HFF-Myc (cell line): ENCODE results near the gene UROC1.
A peak's percentile ranks its signal among the peaks of the same experiment; 100 is the strongest.

Experiments used
- DNase-seq: peaks from one replicate; pipeline ENCODE4 v3.0.0-alpha.2; 2011; ENCODE audit warnings: low read depth; ENCODE audit errors: extremely low read depth
- H3K4me3 ChIP-seq: replicated peaks from 2 replicates; pipeline ENCODE4 v1.5.1; 2011; ENCODE audit warnings: low read depth, mild to moderate bottlenecking, control low read depth, low read length
- TF ChIP-seq, protein P1 (sequence below): IDR thresholded peaks from 2 replicates; pipeline ENCODE4 v1.5.1; 2012; ENCODE audit warnings: mild to moderate bottlenecking, low read depth, low read length, control low read depth; ENCODE audit errors: missing control alignments

The UROC1 gene

DNA sequence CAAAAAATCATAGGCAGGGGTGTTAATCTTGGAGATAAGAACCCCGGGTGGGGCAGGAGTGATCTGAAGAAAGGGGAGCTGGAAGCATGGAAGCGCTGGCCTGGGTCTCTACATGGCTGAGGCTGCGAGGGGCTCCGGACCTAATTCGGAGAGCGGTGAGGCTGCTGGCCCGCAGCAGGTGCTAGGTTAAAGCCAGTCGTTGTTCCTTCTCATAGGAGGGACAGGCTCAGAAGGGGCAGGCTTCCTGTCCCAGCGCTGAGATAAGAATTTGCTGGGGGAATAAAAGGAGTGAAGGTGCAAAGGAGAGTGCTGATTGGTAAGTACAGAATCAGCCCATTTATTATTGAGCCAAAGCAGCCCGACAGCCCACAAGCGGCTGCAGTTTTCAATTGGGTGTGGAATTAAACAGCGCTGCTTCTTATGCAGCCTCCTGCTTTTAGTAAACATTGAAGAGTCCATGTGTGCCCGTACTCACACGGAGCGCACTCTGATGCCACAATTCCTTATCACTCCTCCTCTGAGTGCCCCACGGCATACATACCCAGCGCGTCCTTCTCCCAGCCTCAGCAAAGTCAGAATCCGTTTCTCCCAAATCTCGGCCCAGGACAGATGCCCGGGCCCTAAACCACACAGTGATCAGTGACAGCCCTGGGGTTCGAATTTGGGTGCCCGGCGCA is 23.5 kb upstream of the UROC1 start:
- DNase-seq: no peak
- TF ChIP-seq, protein P1, sequence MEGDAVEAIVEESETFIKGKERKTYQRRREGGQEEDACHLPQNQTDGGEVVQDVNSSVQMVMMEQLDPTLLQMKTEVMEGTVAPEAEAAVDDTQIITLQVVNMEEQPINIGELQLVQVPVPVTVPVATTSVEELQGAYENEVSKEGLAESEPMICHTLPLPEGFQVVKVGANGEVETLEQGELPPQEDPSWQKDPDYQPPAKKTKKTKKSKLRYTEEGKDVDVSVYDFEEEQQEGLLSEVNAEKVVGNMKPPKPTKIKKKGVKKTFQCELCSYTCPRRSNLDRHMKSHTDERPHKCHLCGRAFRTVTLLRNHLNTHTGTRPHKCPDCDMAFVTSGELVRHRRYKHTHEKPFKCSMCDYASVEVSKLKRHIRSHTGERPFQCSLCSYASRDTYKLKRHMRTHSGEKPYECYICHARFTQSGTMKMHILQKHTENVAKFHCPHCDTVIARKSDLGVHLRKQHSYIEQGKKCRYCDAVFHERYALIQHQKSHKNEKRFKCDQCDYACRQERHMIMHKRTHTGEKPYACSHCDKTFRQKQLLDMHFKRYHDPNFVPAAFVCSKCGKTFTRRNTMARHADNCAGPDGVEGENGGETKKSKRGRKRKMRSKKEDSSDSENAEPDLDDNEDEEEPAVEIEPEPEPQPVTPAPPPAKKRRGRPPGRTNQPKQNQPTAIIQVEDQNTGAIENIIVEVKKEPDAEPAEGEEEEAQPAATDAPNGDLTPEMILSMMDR: no peak
- no peak overlapping the region for H3K4me3 ChIP-seq

DNA sequence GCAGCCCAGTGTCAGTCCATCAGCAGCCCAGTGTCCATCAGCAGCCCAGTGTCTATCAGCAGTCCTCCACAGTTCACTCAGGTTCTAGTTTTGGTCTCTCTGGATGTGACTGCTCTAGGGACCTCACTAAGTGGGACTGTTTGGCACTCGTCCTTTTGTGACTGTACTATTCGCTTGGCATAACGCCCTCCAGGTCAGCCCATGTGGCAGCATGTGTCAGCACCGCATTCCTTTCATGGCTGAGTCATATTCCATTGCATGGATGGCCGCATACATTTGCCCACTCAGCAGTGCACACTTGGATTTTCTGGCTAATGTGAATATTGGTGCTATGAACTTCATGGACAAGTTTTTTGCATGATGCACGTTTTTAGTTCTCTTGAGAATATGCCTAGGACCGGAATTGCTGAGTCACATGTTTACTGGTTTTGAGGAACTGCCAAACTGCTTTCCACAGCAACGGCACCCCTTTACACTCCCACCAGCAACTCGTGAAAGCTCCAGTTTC is 22.8 kb upstream of the UROC1 start:
- DNase-seq: peak; percentile 84
- TF ChIP-seq, protein P1: no peak
- H3K4me3 ChIP-seq: no peak overlapping the region

DNA sequence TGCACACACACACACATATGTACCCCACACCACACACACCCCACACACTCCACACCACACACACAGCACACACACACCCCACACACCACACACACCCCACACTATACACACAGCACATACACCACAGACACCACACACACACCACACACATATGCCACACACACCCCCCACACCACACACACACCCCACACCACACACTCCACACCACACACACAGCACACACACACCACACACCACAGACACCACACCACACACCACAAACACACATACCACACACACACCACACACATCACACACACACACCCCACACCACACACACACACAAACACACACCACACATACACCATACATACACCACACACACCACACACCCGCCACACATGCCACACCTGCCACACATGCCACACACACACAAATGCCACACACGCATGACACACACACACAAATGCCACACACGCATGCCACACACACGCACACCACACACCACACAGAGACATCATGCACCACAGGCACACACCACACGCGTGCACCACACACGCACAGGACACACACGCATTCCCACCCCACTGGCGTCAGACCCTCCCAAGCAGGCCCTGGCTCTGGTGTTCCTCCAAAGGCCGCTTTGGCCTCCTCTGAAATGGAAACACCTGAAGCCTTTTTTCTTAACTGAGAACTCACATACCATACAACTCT is 22.1 kb upstream of the UROC1 start:
- TF ChIP-seq, protein P1: no peak

DNA sequence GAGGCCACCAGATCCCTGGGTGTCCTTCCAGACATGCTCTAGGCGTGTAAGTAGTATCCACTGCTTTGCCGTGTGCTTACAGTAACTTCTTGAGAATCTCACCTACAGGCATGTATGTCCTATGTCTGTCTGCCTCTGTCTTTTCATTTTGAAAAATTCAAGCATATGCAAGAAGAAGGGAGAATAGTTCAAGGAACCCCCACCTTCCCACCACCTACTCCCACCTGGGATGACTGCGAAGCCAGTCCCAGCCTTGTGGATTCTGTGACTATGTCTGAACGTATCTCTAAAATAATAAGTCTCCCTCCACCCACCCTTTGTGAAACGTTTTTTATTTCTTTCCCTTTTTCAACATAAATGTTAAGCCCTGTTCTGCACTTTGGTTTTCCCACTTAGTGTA is 21.4 kb upstream of the UROC1 start:
- H3K4me3 ChIP-seq: no peak overlapping the region
- TF ChIP-seq, protein P1: no peak
- DNase-seq: no peak

More for the DNA sequence above, 22.1 kb upstream of the UROC1 start:
- no peak for DNase-seq
- H3K4me3 ChIP-seq: no peak overlapping the region

DNA sequence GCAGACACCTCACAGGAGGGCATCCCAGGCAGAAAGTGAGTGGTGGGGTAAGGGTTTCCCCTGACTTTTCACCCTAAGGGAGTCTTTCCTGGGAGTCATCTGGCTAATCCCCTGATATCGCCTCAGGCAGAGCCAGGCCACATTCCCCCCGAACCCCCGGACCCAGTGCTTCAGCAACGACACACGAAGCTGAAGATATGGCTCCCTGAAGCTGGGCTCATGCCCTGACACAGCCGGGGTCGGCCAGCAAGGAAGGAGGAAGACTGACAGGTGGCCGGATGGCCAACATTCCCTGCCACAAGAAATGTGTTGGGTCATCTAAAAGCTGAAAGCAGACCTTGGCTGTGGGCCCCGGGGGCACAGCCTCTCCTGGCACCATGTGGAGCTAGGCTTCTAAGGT is 20.7 kb upstream of the UROC1 start:
- no peak for DNase-seq
- H3K4me3 ChIP-seq: no peak overlapping the region
- TF ChIP-seq, protein P1: no peak

DNA sequence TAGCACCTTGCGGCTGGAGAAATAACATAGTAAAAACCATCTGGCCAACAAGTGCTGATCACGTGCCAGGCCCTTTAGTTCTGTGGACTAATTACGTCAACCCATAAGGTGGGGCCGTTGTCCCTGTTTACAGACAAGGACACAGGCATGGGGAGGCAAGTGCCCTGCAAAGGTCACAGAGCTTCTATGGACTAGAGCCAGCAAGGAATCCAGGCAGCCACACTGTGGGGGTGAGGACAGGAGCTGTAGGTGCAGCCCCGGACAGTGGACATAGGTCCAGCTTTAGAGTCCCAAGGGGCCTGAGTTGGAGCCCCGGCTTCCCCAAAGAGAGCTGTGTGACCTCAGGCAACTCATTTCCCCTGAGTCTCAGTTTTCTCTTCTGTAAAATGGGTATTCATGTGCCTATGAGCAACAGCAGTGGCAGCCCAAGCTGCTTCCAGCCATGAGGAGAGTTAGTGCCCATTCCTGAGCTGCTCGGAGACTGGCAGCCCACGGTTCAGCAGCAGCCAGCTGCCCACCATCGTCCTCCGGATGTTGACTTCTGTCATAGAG is 20.2 kb upstream of the UROC1 start:
- TF ChIP-seq, protein P1: no peak
- DNase-seq: no peak
- no peak overlapping the region for H3K4me3 ChIP-seq
